GM06990 (cell line): ENCODE results near the gene PRICKLE4.

Source experiments
- DNase-seq: peaks from one replicate; pipeline ENCODE4 v3.0.0-alpha.2; 2011; ENCODE audit not compliant: insufficient read length; ENCODE audit errors: extremely low read depth
- H3K27me3 ChIP-seq: replicated peaks from 2 replicates; pipeline ENCODE4 v1.6.0; 2011; ENCODE audit warnings: low read length; ENCODE audit not compliant: control insufficient read depth, insufficient read depth
- H3K36me3 ChIP-seq: 2 replicates; pipeline ENCODE4 v1.5.1; 2011; ENCODE audit warnings: low read length; ENCODE audit not compliant: control insufficient read depth, insufficient read depth
- H3K4me3 ChIP-seq: replicated peaks from 2 replicates; pipeline ENCODE4 v1.5.1; 2011; ENCODE audit warnings: low read depth, mild to moderate bottlenecking, control low read depth, low read length
- CTCF ChIP-seq: IDR thresholded peaks from 2 replicates; pipeline ENCODE4 v1.5.1; 2011; ENCODE audit warnings: low read length, control low read depth, mild to moderate bottlenecking, inconsistent platforms; ENCODE audit not compliant: insufficient read depth, poor library complexity, severe bottlenecking

PRICKLE4 gene

GRCh38 chr6:41774841-41775240 is 5.7 kb upstream of the PRICKLE4 start:
- no peak for TF ChIP-seq CTCF
- no peak overlapping the region for H3K4me3 ChIP-seq
- DNase-seq: no peak
- H3K27me3 ChIP-seq: no peaks in the 10 kb centered on the region
- H3K36me3 ChIP-seq: peaks cover 10% of the 10 kb centered on the region

DNA sequence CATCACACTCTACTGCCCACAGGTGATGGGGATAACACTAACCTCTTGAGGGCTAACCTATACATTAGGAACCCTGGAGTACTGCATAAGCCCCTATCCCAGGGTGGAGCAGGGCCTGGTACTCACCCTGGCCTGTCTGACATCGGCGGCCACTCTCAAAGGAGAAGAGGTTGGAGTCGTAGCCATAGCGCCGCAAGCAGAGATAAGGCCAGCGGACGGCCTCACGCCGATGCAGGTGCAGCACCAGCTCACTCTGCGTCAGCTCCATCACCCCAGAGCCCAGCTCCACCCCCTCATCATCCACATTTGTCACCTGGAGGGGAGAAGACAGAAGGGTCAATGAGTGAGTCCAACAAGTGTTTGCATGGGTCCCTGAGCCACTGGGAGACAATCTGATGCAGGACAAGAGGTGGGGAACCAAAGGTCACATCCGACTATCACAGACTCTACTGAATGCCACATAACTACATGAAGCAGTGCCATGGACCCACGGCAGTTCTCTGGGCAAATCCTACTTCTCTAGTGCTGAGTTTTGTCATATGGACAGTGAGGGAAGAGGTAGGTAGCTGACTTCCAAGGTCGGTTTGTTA is 5.2 kb upstream of the PRICKLE4 start:
- peaks cover 7% of the 10 kb centered on the region for H3K36me3 ChIP-seq
- no peak for DNase-seq
- TF ChIP-seq CTCF: no peak
- no peaks in the 10 kb centered on the region for H3K27me3 ChIP-seq
- H3K4me3 ChIP-seq: no peak overlapping the region

DNA sequence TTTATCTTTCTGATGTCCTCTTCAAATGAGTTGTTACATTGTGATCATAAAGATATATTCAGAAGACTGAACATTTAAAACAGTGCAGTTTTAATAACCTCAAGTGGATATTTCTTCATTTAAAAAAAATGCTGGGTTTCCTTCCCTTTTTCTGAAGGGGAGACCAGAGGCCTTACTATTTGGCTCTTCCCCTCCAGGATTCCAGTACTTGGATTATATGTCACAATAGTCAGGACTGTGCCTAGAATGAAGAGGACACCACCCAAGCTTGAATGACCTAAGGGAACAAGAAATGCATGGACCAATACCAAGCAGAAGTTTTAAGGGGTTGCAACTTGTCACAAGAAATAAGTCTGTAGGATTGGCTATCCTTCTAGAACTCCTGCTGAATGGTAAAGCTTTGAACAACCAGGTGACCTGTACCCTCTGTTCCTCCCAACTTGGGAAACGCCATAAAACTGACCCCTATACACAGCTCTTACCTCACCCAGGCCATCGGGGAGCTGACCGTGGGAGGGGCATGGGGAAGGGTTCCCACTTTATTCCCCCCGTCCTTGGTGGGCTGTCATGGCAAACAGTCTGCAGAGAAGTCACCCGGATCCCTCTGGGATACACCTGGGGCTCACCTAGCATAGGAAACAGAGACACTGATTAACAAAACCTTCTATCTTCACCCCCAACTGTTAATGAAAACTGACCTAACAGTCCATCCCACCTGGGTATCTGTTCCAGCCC is 2.9 kb upstream of the PRICKLE4 start:
- no peaks in the 10 kb centered on the region for H3K27me3 ChIP-seq
- H3K36me3 ChIP-seq: peaks cover 2% of the 10 kb centered on the region
- no peak for TF ChIP-seq CTCF
- no peak for DNase-seq
- no peak overlapping the region for H3K4me3 ChIP-seq

- TF ChIP-seq CTCF: no peak
- DNase-seq: no peak
- peak overlapping the region; percentile 69 for H3K4me3 ChIP-seq
- H3K36me3 ChIP-seq: peaks cover 2% of the 10 kb centered on the region
- no peaks in the 10 kb centered on the region for H3K27me3 ChIP-seq
Measured at GRCh38 chr6:41778895-41779294, 1.7 kb upstream of the PRICKLE4 start.

DNA sequence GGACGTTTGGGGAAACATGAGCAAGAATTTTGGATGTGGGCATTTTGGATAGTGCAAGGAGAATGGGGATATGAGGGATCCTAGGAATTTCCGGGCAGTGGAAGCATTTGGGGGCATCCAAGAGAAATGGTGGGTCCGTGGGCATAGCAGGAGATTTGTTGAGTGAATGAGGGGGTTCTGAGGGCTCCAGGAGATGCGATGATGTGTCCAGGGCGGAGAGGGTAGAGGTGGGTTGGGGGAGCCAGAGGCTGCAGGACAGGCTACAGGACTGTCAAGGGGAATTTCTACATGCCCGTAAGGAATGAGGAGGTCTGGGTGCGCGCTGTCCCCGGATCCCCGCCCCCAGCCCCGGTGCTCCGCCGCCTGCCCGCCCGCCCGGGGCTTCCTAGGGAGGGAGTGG is 1.2 kb upstream of the PRICKLE4 start:
- peak overlapping the region; percentile 69 for H3K4me3 ChIP-seq
- DNase-seq: no peak
- no peak for TF ChIP-seq CTCF
- peaks cover 2% of the 10 kb centered on the region for H3K36me3 ChIP-seq
- no peaks in the 10 kb centered on the region for H3K27me3 ChIP-seq
